ENCODE results near the gene ATXN7L3.

GRCh38 chr17:44171931-44172455 lies 27.7 kb downstream of the ATXN7L3 start:
- TF ChIP-seq CTCF (conservative IDR thresholded peaks at IDR 0.05 in 1 of 2, IDR thresholded peaks at IDR 0.05 in 1 of 2; ENCODE audit: extremely low read depth in 1 of 2, insufficient read depth in 1 of 2, low read depth in 1 of 2, low read length in 2 of 2), result no peak
- TF ChIP-seq EZH2 (IDR thresholded peaks at IDR 0.05; ENCODE audit: borderline replicate concordance, low read length), result no peak
